Activated T-helper 1 cell treated with Interleukin-2 at 50 U/mL for 16 hours (primary cell): ENCODE results near the gene SGPL1.

Experiments
- DNase-seq: peaks from one replicate; pipeline ENCODE4 v3.0.0-alpha.2; 2020; ENCODE audit warnings: low read depth

The SGPL1 gene

GRCh38 chr10:70925377-70926225 lies 109.9 kb downstream of the SGPL1 start:
- DNase-seq = peak; percentile 18

GRCh38 chr10:70926226-70927000 lies 110.7 kb downstream of the SGPL1 start:
- DNase-seq = no peak

- no peak for DNase-seq
These were observed 111.6 kb downstream of the SGPL1 start for GRCh38 chr10:70927189-70927943.

GRCh38 chr10:70928140-70928539 lies 112.4 kb downstream of the SGPL1 start:
- no peak for DNase-seq

- DNase-seq = no peak
These were observed 114.7 kb downstream of the SGPL1 start for GRCh38 chr10:70930263-70931000.
